A549 (cell line): ENCODE measurements around the gene SGPL1. TPM values are rescaled to one million over a fixed set of nuclear protein-coding genes. Genes with fewer than 3 reads are reported as not detected.

ENCODE experiments used
- ATAC-seq, 2 experiments: fragments of 200-7000 bp in 1 of 2; fragments of >200 bp in 1 of 2; cut with Nextera tagmentation in 1 of 2; cut with Tn5 transposase in 1 of 2; 3 replicates each; pipeline versions ENCODE4 v1.8.0 to v1.9.1; 2018 to 2020; ENCODE audit warnings: mild to moderate bottlenecking in 1 of 2, moderate library complexity in 1 of 2
- CTCF ChIA-PET: fragments of 300-600 bp; sonication (Branson Sonifier 250); formaldehyde crosslinking; extraction: SDS; loops from one replicate; lab custom pipeline; 2021; ENCODE audit warnings: antibody characterized with exemption, inconsistent platforms; lab: Yijun Ruan, JAX
- POLR2A ChIA-PET: fragments of 350-600 bp; formaldehyde crosslinking; extraction: SDS; loops from one replicate; lab custom pipeline; 2021; ENCODE audit warnings: antibody characterized with exemption, inconsistent platforms; lab: Yijun Ruan, JAX
- DNase-seq, 2 experiments: peaks; one replicate each; pipeline versions ENCODE4 v3.0.0 to v3.0.0-alpha.2; 2011 to 2016; ENCODE audit warnings: low read depth in 1 of 2, low spot score in 1 of 2
- FAIRE-seq: peaks from 2 replicates; lab custom pipeline; 2011; peaks lifted over from hg19 to GRCh38; lab: Jason Lieb, UNC
- H3K27ac ChIP-seq, 2 experiments: fragments of >200 bp; sonication (Bioruptor Twin); formaldehyde crosslinking; 3 replicates each; pipeline ENCODE4 v1.5.1; 2016 to 2017
- H3K4me1 ChIP-seq: fragments of >200 bp; sonication (Bioruptor Twin); formaldehyde crosslinking; 3 replicates; pipeline ENCODE4 v1.6.1; 2016
- H3K4me2 ChIP-seq: fragments of >200 bp; sonication (Bioruptor Twin); formaldehyde crosslinking; 3 replicates; pipeline ENCODE4 v1.6.1; 2016
- H3K4me3 ChIP-seq: fragments of >200 bp; sonication (Bioruptor Twin); formaldehyde crosslinking; 3 replicates; pipeline ENCODE4 v1.5.1; 2016
- H3K9me3 ChIP-seq: fragments of >200 bp; sonication (Bioruptor Twin); formaldehyde crosslinking; 3 replicates; pipeline ENCODE4 v1.6.1; 2016
- ATOH8 ChIP-seq: fragments of 250-450 bp; sonication (Bioruptor Pico); IDR thresholded peaks from 2 replicates; pipeline ENCODE4 v1.5.0; 2020; ENCODE audit warnings: low read depth, mild to moderate bottlenecking, moderate library complexity
- BHLHE40 ChIP-seq: IDR thresholded peaks from 2 replicates; pipeline ENCODE4 v1.6.1; 2012; ENCODE audit warnings: low read depth, low read length, inconsistent platforms
- CEBPB ChIP-seq, 2 experiments: fragments of >200 bp in 1 of 2; sonication (Bioruptor Twin) in 1 of 2; formaldehyde crosslinking in 1 of 2; IDR thresholded peaks; 2 replicates each; pipeline ENCODE4 v1.6.1; 2012 to 2016
- CHD2 ChIP-seq: fragments of 150-350 bp; IDR thresholded peaks from 2 replicates; pipeline ENCODE4 v1.6.1; 2014; ENCODE audit warnings: low read length; ENCODE audit not compliant: partially characterized antibody
- E2F6 ChIP-seq: IDR thresholded peaks from 2 replicates; pipeline ENCODE4 v1.6.1; 2012; ENCODE audit warnings: low read depth, borderline replicate concordance
- ELK1 ChIP-seq: fragments of 150-350 bp; IDR thresholded peaks from 2 replicates; pipeline ENCODE4 v1.6.1; 2014; ENCODE audit warnings: low read depth, mild to moderate bottlenecking, low read length
- FOSB ChIP-seq: fragments of 250-450 bp; sonication (Bioruptor Pico); IDR thresholded peaks from 2 replicates; pipeline ENCODE4 v1.5.0; 2020; ENCODE audit warnings: mild to moderate bottlenecking, moderate library complexity
- GATA3 ChIP-seq: IDR thresholded peaks from 2 replicates; pipeline ENCODE4 v1.6.1; 2012; ENCODE audit warnings: borderline replicate concordance
- HOXB13 ChIP-seq: fragments of 250-450 bp; sonication (Bioruptor Pico); IDR thresholded peaks from 2 replicates; pipeline ENCODE4 v1.5.0; 2020; ENCODE audit warnings: low read depth, mild to moderate bottlenecking, moderate library complexity
- HOXB5 ChIP-seq: fragments of 250-450 bp; sonication (Bioruptor Pico); IDR thresholded peaks from 2 replicates; pipeline ENCODE4 v1.5.0; 2020; ENCODE audit warnings: mild to moderate bottlenecking, moderate library complexity
- JUN ChIP-seq, 2 experiments: fragments of >200 bp; sonication (Bioruptor Twin); formaldehyde crosslinking; IDR thresholded peaks; 2 replicates in 1 of 2; 3 replicates in 1 of 2; pipeline ENCODE4 v1.6.1; 2016 to 2017
- KDM1A ChIP-seq: fragments of 200-600 bp; sonication (generic); IDR thresholded peaks from 2 replicates; pipeline ENCODE4 v1.6.1; 2016; ENCODE audit warnings: low read depth, mild to moderate bottlenecking
- MAFK ChIP-seq: fragments of 450-650 bp; IDR thresholded peaks from 2 replicates; pipeline ENCODE4 v1.6.1; 2014; ENCODE audit not compliant: partially characterized antibody
- NR3C1 ChIP-seq: fragments of >200 bp; sonication (Bioruptor Twin); formaldehyde crosslinking; IDR thresholded peaks from 3 replicates; pipeline ENCODE4 v1.6.1; 2017
- PHF8 ChIP-seq: fragments of 200-600 bp; sonication (generic); IDR thresholded peaks from 2 replicates; pipeline ENCODE4 v1.6.1; 2016; ENCODE audit warnings: low read depth, mild to moderate bottlenecking, antibody characterized with exemption, moderate library complexity, borderline replicate concordance
- RAD21 ChIP-seq, 2 experiments: fragments of >200 bp in 1 of 2; sonication (Bioruptor Twin) in 1 of 2; formaldehyde crosslinking in 1 of 2; IDR thresholded peaks in 1 of 2; conservative IDR thresholded peaks in 1 of 2; 2 replicates in 1 of 2; 3 replicates in 1 of 2; pipeline ENCODE4 v1.6.1; 2012 to 2018; ENCODE audit warnings: inconsistent platforms in 1 of 2
- RARB ChIP-seq: fragments of 250-450 bp; sonication (Bioruptor Pico); IDR thresholded peaks from 2 replicates; pipeline ENCODE4 v1.8.0; 2021; ENCODE audit warnings: mild to moderate bottlenecking, moderate library complexity
- RNF2 ChIP-seq: fragments of 200-600 bp; sonication (generic); IDR thresholded peaks from 2 replicates; pipeline ENCODE4 v1.6.1; 2016; ENCODE audit warnings: low read depth, mild to moderate bottlenecking, antibody characterized with exemption, moderate library complexity, borderline replicate concordance
- TP53 ChIP-seq: fragments of 250-450 bp; sonication (Bioruptor Pico); IDR thresholded peaks from 2 replicates; pipeline ENCODE4 v1.5.0; 2021; ENCODE audit warnings: mild to moderate bottlenecking, moderate library complexity
- ZNF302 ChIP-seq: fragments of 250-450 bp; sonication (Bioruptor Pico); IDR thresholded peaks from 2 replicates; pipeline ENCODE4 v1.9.0; 2021; ENCODE audit warnings: inconsistent platforms, mild to moderate bottlenecking, moderate library complexity
- ZSCAN20 ChIP-seq: fragments of 250-450 bp; sonication (Bioruptor Pico); IDR thresholded peaks from 2 replicates; pipeline ENCODE4 v1.8.0; 2022; ENCODE audit warnings: mild to moderate bottlenecking, moderate library complexity
- WGBS: methylation state at CpG from one replicate; pipeline ENCODE4 v1.1.6; 2017; ENCODE audit errors: missing lambda C conversion rate; 5-methylcytosine and 5-hydroxymethylcytosine counted together
- polyA plus RNA-seq, 4 experiments: library from polyadenylated mRNA; depleted of rRNA in 3 of 4; stranded (reverse); fragments of >200 nt; fragmentation: RNase III in 1 of 4; extraction: RNeasy Plus Mini Kit Qiagen cat#74134 plus additional on column Dnase treatment in 1 of 4; gene quantifications; 2 replicates in 3 of 4; 3 replicates in 1 of 4; pipeline ENCODE4 v1.2.3, GENCODE V29; 2011 to 2017

Gene SGPL1
- polyA plus RNA-seq, 2 of the 4 experiments (the other 2 are of a cell fraction), result 32.2 to 49.8 TPM

- Histone ChIP-seq H3K27ac (no peak overlapping the region), H3K4me3 (no peak overlapping the region), H3K4me1 (peaks cover under 1% of the 10 kb centered on the region; the same call in 2 of the 3 replicates), H3K4me2 (no peak overlapping the region), H3K9me3 (no peaks in the 10 kb centered on the region)
- no peak for DNase-seq
- ATAC-seq, result no peak
- POLR2A ChIA-PET, result interaction anchor here (0.9 kb wide), 1 partner anchor 11 kb away, joined by 3 read pairs; no protein-coding TSS in a partner anchor
- WGBS, result 84% methylated on average over 2 of the region's 2 CpGs
- TF ChIP-seq MAFK (peak; percentile 31), KDM1A (no peak)
- FAIRE-seq, result no peak
- CTCF ChIA-PET, result interaction anchor here (1.0 kb wide), 1 partner anchor 43 kb away, joined by 3 read pairs; no protein-coding TSS in a partner anchor
Measured at GRCh38 chr10:70827086-70827757, 11.5 kb downstream of the SGPL1 start.

- H3K4me2 ChIP-seq, result no peak overlapping the region
- no peak overlapping the region for H3K4me3 ChIP-seq
- ChIA-PET CTCF (interaction anchor here (0.9 to 1.9 kb wide), 2 partner anchors 12 to 28 kb away, joined by 3 to 5 read pairs; no protein-coding TSS in a partner anchor), POLR2A (no interaction called here)
- no peak overlapping the region for H3K27ac ChIP-seq
- TF ChIP-seq CHD2 (no peak), HOXB13 (CRISPR knock-in tag) (no peak), RAD21 (conservative IDR thresholded peaks at IDR 0.05 in 1 of 2, IDR thresholded peaks at IDR 0.05 in 1 of 2) (no peak), ATOH8 (no peak), ELK1 (no peak), RARB (CRISPR knock-in tag) (no peak), E2F6 (no peak), ZNF302 (CRISPR knock-in tag) (no peak), ZSCAN20 (no peak)
- H3K9me3 ChIP-seq, result no peaks in the 10 kb centered on the region
- no peak for FAIRE-seq
- ATAC-seq, result no peak
- no peak for DNase-seq
- peaks cover 15% of the 10 kb centered on the region for H3K4me1 ChIP-seq
- 78% methylated on average over 4 of the region's 4 CpGs for WGBS
Measured at GRCh38 chr10:70828923-70829322, 13.2 kb downstream of the SGPL1 start.

- peaks cover 15% of the 10 kb centered on the region for H3K4me1 ChIP-seq
- TF ChIP-seq PHF8 (no peak), TP53 (CRISPR knock-in tag) (no peak), BHLHE40 (no peak), NR3C1 (no peak)
- TF ChIP-seq, all 56 proteins: peak for 0
- ATAC-seq, result no peak
- DNase-seq, result no peak
- POLR2A ChIA-PET, result no interaction called here
- 84% methylated on average over 5 of the region's 5 CpGs for WGBS
- no peak for FAIRE-seq
- Histone ChIP-seq H3K4me2 (no peak overlapping the region), H3K9me3 (no peaks in the 10 kb centered on the region), H3K4me3 (no peak overlapping the region), H3K27ac (no peak overlapping the region)
- CTCF ChIA-PET, result interaction anchor here (0.9 to 1.9 kb wide), 3 partner anchors 13 to 51 kb away, joined by 3 to 5 read pairs (median 4); no protein-coding TSS in a partner anchor
Measured at GRCh38 chr10:70829543-70829942, 13.8 kb downstream of the SGPL1 start.

- POLR2A ChIA-PET, result no interaction called here
- Histone ChIP-seq H3K4me2 (no peak overlapping the region), H3K4me3 (no peak overlapping the region), H3K4me1 (peaks cover 15% of the 10 kb centered on the region), H3K9me3 (no peaks in the 10 kb centered on the region), H3K27ac (no peak overlapping the region)
- ATAC-seq (no peak), DNase-seq (no peak), FAIRE-seq (no peak)
- TF ChIP-seq RNF2 (no peak), GATA3 (no peak), FOSB (no peak), CEBPB (IDR thresholded peaks at IDR 0.05) (no peak), HOXB5 (CRISPR knock-in tag) (no peak), JUN (IDR thresholded peaks at IDR 0.05) (no peak), KDM1A (no peak)
- CTCF ChIA-PET, result interaction anchor here (1.4 to 1.9 kb wide), 2 partner anchors 14 to 50 kb away, joined by 4 to 5 read pairs; no protein-coding TSS in a partner anchor
- 55% methylated on average over 3 of the region's 3 CpGs for WGBS
Measured at GRCh38 chr10:70830164-70830563, 14.4 kb downstream of the SGPL1 start.
